Islet precursor cell (in vitro differentiated cells): ENCODE measurements around the gene MRPS24.

Source experiments
- DNase-seq: peaks from one replicate; pipeline ENCODE4 v3.0.0-alpha.2; 2018

Gene MRPS24

DNA sequence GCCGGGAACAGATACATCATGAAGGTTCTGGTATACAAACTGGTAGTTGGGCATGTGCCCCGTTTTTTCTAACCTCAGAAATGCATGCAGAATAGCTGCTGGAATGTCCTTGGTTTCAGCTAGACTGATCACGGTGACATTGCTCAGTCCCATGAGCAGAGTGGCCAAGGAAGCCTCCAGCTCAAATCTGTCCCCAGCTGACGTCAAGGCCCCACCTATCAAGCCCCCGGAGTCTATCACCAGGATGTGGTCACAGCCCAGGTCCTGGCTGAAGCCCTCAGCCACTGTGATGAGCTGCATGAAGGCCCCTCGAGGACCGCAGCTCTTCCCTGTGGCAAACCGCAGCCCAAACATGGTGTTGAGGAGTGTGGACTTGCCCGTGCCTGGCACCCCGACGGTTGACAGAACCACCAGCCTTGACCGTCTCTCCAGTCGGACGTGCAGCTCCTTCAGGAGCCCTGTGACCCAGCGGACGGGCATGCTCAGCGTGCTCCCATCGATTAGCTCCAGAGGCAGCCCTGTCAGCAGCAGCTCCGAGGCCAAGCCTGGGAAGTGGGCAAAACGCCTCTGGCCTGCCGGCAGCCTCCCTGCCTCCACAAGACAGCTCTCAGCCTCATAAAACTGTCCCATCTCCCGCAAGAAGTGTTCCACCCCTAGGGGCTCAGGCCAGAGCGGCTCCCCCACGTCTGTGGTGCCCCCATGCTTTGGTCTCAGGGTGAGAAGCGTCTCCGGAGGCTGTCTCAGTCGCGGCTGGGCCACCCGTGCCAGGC lies 7.8 kb upstream of the MRPS24 start:
- no peak for DNase-seq

DNA sequence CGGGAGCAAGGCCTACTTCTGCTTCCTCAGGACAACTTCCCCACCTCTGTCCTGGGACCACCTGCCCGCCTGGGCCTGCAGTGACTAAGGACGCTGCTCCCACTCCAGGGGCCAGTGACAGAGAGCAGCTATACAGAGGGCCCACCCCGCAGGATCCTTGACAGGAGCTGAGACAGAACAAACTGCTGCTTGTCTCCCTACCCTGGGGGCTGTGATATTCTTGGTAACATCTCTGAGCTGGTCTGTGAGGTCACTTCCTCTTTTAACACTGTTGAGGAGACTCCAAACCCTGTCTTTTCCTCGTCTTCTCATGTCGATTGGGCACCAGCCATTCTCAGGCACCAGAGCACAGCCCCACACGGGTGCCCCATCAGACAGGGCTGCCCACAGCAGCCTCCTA lies 6.9 kb upstream of the MRPS24 start:
- DNase-seq, result no peak

- DNase-seq, result no peak
Measured at GRCh38 chr7:43873300-43873699, 4.0 kb upstream of the MRPS24 start.

GRCh38 chr7:43872406-43873110 lies 3.2 kb upstream of the MRPS24 start:
- DNase-seq, result no peak

- no peak for DNase-seq
Measured at GRCh38 chr7:43871064-43871463, 1.7 kb upstream of the MRPS24 start.

GRCh38 chr7:43870316-43870715 lies 999 bp upstream of the MRPS24 start:
- no peak for DNase-seq

GRCh38 chr7:43869867-43870240 lies 537 bp upstream of the MRPS24 start:
- DNase-seq, result no peak

GRCh38 chr7:43868681-43869005 lies 674 bp downstream of the MRPS24 start:
- DNase-seq, result no peak

- DNase-seq, result no peak
Measured at GRCh38 chr7:43868181-43868580, 1.1 kb downstream of the MRPS24 start.

DNA sequence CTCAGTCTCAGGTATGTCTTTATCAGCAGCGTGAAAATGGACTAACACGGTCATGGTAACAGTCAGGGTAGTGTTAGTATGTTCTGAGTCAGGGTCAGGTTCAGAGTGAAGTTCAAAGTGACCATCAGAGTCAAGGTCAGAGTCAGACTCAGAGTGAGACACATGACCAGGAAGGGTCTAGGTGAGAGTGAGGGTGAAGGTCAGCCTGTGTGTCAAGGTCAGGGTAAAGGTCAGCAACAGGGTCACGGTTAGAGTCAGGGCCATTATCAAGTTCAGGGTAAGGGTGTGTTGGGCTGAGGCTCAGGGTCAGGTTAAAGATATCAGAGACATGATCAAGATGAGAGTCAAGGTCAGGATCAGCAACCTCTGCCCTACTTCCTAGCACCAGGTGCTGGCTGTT lies 4.0 kb downstream of the MRPS24 start:
- no peak for DNase-seq

GRCh38 chr7:43864126-43864525 lies 5.2 kb downstream of the MRPS24 start:
- DNase-seq, result no peak

DNA sequence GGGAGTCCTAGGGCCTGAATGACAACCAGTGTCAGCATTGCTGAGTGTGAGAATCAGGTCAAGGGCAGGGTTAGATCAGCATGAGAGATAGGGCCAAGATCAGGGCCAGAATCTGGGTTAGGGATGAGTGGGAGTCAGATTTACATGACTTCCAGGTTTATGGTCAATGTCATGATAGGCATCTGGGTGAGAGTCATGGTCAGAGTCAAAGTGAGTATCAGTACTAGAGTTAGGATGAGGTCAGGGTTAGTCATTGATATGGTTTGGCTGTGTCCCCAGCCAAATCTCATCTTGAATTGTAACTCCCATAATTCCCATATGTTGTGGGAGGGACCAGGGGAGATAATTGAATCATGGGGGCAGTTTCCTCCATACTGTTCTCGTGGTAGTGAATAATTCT lies 12.3 kb downstream of the MRPS24 start:
- DNase-seq, result no peak

DNA sequence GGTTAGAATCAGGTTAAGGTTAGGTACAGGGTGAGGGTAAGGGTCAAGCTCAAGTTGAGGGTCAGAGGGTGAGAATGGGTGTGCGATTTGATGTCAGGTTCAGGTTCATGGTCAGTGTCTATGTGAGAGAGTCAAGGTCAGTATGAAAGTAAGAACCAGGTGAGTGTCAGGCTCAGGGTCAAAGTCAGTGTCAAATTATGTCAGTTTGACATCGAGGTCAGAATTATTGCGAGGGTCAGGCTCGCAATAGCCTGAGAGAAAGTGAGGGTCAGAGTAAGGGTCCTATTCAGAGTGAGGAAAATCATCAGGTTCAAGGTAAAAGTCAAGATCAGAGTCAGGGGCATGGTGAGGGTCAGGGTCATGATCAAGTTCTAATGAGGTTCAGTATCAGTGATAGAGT lies 13.0 kb downstream of the MRPS24 start:
- DNase-seq, result no peak

DNA sequence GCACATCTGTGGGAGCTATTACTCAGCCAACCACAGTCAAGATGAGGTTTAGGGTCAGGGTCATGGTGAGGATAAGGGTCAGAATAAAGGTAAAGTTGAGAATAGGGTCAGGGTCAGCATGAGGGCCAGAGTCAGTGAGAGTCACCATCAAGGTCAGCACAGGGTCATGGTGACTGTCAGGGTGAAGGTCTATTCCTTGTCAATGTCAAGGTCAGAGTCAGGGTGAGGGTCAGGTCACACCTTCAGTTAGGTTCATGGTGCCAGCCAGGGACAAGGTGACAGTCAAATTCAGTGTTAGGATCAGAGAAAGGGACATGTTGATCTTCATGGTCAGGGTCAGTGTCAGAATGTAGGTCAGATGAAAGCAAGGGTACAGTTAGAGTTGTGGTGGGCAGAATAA lies 14.1 kb downstream of the MRPS24 start:
- DNase-seq, result no peak

DNA sequence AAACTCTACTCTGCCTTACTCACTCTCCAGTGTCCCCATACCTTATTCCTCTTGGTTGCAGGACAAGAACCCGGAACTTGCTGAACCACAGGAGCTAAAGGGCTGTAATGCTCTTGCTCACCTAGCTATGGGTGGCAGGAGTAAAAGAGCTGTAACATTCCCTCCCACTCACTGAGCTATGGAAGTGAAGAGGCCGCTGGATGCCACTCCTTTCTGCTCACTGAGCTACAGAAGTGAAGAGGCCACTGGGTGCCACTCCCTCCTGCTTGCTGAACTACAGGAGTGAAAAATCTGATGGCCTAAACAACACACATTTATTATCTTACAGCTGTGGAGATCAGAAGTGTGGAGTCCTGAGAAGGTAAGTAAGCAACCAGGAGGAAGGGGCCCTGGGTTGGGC lies 17.5 kb downstream of the MRPS24 start:
- DNase-seq, result no peak

DNA sequence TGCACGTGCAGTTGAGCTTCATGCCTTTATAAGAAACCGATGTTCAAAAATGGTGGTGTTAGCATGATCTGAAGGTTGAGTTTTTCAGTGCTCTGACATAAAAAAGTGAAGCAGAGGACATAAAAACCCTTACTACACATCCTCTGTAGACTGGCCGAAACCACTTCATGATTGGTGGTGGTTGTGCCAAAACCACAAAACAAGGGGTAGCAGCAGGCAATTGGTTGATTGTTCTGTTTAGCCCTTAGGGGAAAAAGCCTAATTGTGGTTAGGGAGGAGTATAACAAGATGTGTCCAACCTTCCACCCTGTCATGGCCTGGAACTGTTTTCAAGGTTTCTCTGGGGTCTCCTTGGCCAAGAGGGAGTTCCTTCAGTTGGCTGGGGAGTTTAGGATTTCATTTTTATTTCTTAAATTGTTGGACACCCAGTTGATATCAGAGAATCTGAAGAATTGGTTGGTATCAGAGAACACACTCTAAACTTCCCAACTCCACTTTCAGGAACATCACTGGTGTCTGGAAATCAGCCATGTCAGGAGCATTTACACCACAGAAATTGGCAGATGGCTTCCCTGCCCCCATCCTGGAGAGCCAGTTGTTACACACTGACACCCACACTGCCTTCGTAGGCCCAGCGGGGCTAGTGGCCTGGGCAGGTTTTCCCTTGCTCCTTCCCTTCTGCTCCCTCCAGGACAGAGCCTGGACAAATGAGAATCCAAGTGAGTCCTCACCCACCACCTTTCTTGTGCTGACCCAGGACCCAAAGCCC lies 18.8 kb downstream of the MRPS24 start:
- DNase-seq, result no peak

DNA sequence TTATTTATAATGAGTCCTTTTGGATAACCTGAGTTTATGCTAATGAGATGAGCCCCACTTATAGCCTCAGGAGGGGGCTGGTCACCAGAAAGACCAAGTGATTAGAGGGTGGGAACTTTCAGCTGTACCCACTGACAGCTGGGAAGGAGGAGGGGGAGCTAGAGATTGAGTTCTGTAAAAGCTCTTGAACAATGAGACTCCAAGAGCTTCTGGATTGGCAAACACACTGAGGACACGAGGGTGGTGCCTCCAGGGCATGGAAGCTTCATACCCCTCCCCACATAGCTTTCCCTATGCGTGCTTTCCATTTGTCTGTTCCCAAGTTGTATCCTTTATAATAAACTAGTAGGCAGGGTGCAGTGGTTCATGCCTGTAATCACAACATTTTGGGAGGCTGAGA lies 20.3 kb downstream of the MRPS24 start:
- DNase-seq, result no peak

- no peak for DNase-seq
Measured at GRCh38 chr7:43847496-43847895, 21.8 kb downstream of the MRPS24 start.

DNA sequence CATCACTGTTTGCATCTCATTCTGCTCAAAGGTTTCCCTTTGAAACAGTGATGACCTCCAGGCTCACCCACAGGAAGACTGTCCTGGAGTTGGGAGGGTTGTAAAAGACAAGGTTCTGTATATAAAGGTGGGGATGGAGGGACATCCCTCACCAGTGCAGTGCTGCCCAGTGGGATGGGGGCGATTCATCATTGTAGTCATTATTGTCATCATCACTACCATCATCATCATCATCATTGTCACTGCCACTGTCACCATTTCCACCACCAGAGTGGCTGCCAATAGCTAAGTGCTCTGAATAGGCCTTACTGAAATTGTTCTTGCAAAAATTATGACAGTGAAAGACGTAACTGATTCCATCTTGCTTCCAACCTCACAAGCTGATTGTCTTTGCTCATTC lies 24.7 kb downstream of the MRPS24 start:
- no peak for DNase-seq

GRCh38 chr7:43844257-43844656 lies 25.1 kb downstream of the MRPS24 start:
- no peak for DNase-seq

DNA sequence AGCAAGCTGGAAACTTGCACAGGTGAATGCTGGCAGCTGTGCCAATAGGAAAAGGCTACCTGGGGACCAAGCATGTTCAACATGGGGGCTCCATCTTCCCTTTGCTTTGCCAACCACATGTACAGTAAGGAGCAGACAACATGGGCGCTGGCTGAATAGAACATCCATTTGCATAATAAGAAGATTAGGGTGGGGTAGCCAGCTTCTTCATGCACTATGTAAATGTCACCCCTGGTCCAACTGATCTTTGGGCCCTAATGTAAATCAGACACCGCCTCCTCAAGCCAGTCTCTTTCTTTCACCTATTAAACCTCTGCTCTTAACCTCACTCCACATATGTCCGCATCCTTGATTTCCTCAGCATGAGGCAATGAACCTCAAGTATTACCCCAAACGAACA lies 26.0 kb downstream of the MRPS24 start:
- DNase-seq, result no peak

GRCh38 chr7:43838201-43838658 lies 31.1 kb downstream of the MRPS24 start:
- no peak for DNase-seq

- DNase-seq, result no peak
Measured at GRCh38 chr7:43834463-43835251, 34.7 kb downstream of the MRPS24 start.
